ENCODE data around the gene SETSIP. TPM values are rescaled to one million over a fixed set of nuclear protein-coding genes. Genes with fewer than 3 reads are reported as not detected.

Gene SETSIP
- total and polyA plus RNA-seq, 4 experiments from 2014 or later: not detected

Other genes with a start within 250 kb of the SETSIP start
- gene TGFBR3, start 189.3 kb downstream of the SETSIP start, total RNA-seq: 10 to 100 TPM; 44.4 to 47.3 TPM
- gene TGFBR3, start 189.3 kb downstream of the SETSIP start, polyA plus RNA-seq: 10 to 100 TPM; 34.5 to 40.2 TPM
- under 1 TPM in 1 of 2 experiments, not detected in 1; 0.44 TPM for gene BRDT, start 126.0 kb downstream of the SETSIP start, total RNA-seq
- not detected for gene BRDT, start 126.0 kb downstream of the SETSIP start, polyA plus RNA-seq
- under 1 TPM; 0.44 to 0.49 TPM for gene EPHX4, start 45.4 kb downstream of the SETSIP start, total RNA-seq
- under 1 TPM in 1 of 2 donors, not detected in 1; 0.55 TPM for gene EPHX4, start 45.4 kb downstream of the SETSIP start, polyA plus RNA-seq
- gene BTBD8, start 4.9 kb upstream of the SETSIP start, total RNA-seq: 1 to 10 TPM; 6.0 to 7.5 TPM
- 1 to 10 TPM in 1 of 2 donors, under 1 TPM in 1; 0.46 to 1.5 TPM for gene BTBD8, start 4.9 kb upstream of the SETSIP start, polyA plus RNA-seq
- not detected for gene C1orf146, start 142.5 kb upstream of the SETSIP start, total RNA-seq
- not detected for gene C1orf146, start 142.5 kb upstream of the SETSIP start, polyA plus RNA-seq
- 10 to 100 TPM; 13.9 to 14.7 TPM for gene GLMN, start 223.6 kb upstream of the SETSIP start, total RNA-seq
- 10 to 100 TPM; 12.5 to 13.4 TPM for gene GLMN, start 223.6 kb upstream of the SETSIP start, polyA plus RNA-seq
- 10 to 100 TPM; 39.0 to 44.0 TPM for gene RPAP2, start 223.6 kb upstream of the SETSIP start, total RNA-seq
- gene RPAP2, start 223.6 kb upstream of the SETSIP start, polyA plus RNA-seq: 10 to 100 TPM; 16.1 to 24.4 TPM

Data from CD4-positive, alpha-beta memory T cell (primary cell).